Stimulated activated CD8-positive, alpha-beta memory T cell treated with anti-CD3 and anti-CD28 coated beads, Interleukin-4, amount 100 ng/mL, for 1 hour (primary cell): ENCODE measurements around the gene PRKAG2.
"Not testable (repeated sequence)": the region's sequence is repeated elsewhere in the genome, so short reads cannot be mapped to it uniquely, and the experiment has no call there.

ENCODE experiments used
- DNase-seq, 2 donors: peaks; one replicate each; pipeline ENCODE4 v3.0.0-alpha.2; 2020; ENCODE audit warnings: low read depth in 2 of 2, low spot score in 1 of 2

PRKAG2 gene

GRCh38 chr7:151837285-151838042, 39.5 kb downstream of the PRKAG2 start:
- no peak for DNase-seq

- DNase-seq: no peak
Observed at GRCh38 chr7:151836927-151837205, 40.0 kb downstream of the PRKAG2 start.

- no peak for DNase-seq
Observed at GRCh38 chr7:151836191-151836926, 40.6 kb downstream of the PRKAG2 start.

- no peak for DNase-seq
Observed at GRCh38 chr7:151835636-151836035, 41.3 kb downstream of the PRKAG2 start.

GRCh38 chr7:151834271-151835035, 42.5 kb downstream of the PRKAG2 start:
- no peak for DNase-seq

GRCh38 chr7:151833691-151834090, 43.2 kb downstream of the PRKAG2 start:
- DNase-seq: no peak

- no peak for DNase-seq
Observed at GRCh38 chr7:151833213-151833651, 43.7 kb downstream of the PRKAG2 start.

- no peak for DNase-seq
Observed at GRCh38 chr7:151832656-151833055, 44.3 kb downstream of the PRKAG2 start.

GRCh38 chr7:151832138-151832537, 44.8 kb downstream of the PRKAG2 start:
- no peak for DNase-seq

GRCh38 chr7:151831606-151832005, 45.3 kb downstream of the PRKAG2 start:
- no peak for DNase-seq

- DNase-seq: no peak
Observed at GRCh38 chr7:151830121-151830830, 46.6 kb downstream of the PRKAG2 start.

- DNase-seq: no peak
Observed at GRCh38 chr7:151829707-151830106, 47.2 kb downstream of the PRKAG2 start.

- DNase-seq: no peak
Observed at GRCh38 chr7:151827620-151828019, 49.3 kb downstream of the PRKAG2 start.

GRCh38 chr7:151826316-151826715, 50.6 kb downstream of the PRKAG2 start:
- DNase-seq: not testable (repeated sequence)

- DNase-seq: no peak
Observed at GRCh38 chr7:151825721-151826120, 51.2 kb downstream of the PRKAG2 start.

GRCh38 chr7:151824373-151824933, 52.5 kb downstream of the PRKAG2 start:
- no peak for DNase-seq

- no peak for DNase-seq
Observed at GRCh38 chr7:151823566-151824372, 53.1 kb downstream of the PRKAG2 start.

GRCh38 chr7:151822541-151823181, 54.3 kb downstream of the PRKAG2 start:
- DNase-seq: no peak

GRCh38 chr7:151821806-151822540, 54.9 kb downstream of the PRKAG2 start:
- no peak for DNase-seq
